Mucosa of descending colon (tissue), 3 donors: Measurements from ENCODE around the gene PRR18. TPM values are rescaled to one million over a fixed set of nuclear protein-coding genes. Genes with fewer than 3 reads are reported as not detected.

Experiments used
- ATAC-seq: fragments of 200-7000 bp; cut with Tn5 transposase; one replicate; pipeline ENCODE4 v1.9.1; 2020; ENCODE audit warnings: mild to moderate bottlenecking, moderate library complexity
- DNase-seq, 3 donors: peaks; one replicate each; pipeline ENCODE4 v3.0.0-alpha.2; 2020
- H3K36me3 ChIP-seq: fragments of 200-600 bp; one replicate; pipeline ENCODE4 v1.8.0; 2021; ENCODE audit warnings: low read depth, mild to moderate bottlenecking
- H3K4me1 ChIP-seq: fragments of 200-600 bp; one replicate; pipeline ENCODE4 v1.8.0; 2021; ENCODE audit warnings: low read depth, mild to moderate bottlenecking
- H3K4me3 ChIP-seq: fragments of 200-600 bp; one replicate; pipeline ENCODE4 v1.8.0; 2021; ENCODE audit warnings: mild to moderate bottlenecking
- H3K9me3 ChIP-seq: fragments of 200-600 bp; one replicate; pipeline ENCODE4 v1.8.0; 2021; ENCODE audit warnings: mild to moderate bottlenecking
- intact Hi-C, 2 donors: fragments of 100-400 bp; cut with DNase I in 1 of 2; cut with micrococcal nuclease in 1 of 2; formaldehyde crosslinking; loops; one replicate each; pipeline versions ENCODE4 v1.11.0 to v1.11.1; 2022; cut with DNase I, micrococcal nuclease
- total RNA-seq, 3 donors: library from RNA; stranded (reverse); fragmentation: NEBNext Ultra II Directional in 2 of 3; extraction: Animal tissue kit (Norgen Biotek cat#: 25700) in 2 of 3; gene quantifications; one replicate each; pipeline versions ENCODE4 v1.2.1 to v1.2.4, GENCODE V29; 2021 to 2023
- TF ChIP-seq, protein P1 (sequence below): fragments of 200-600 bp; IDR thresholded peaks from one replicate; pipeline ENCODE4 v1.8.0; 2022; ENCODE audit warnings: antibody characterized with exemption, mild to moderate bottlenecking
- donor health status: DM: no; HTN: no; CAD: no; lungs with moderate emphysema.
- donor health status: DM: no; HTN: no; CAD: no.
- donor health status: DM: no; HTN: yes; CAD: no.

The PRR18 gene
- total RNA-seq, 3 donors from 2014 or later = 0.13 TPM; not detected in 2

- TF ChIP-seq, protein P1, sequence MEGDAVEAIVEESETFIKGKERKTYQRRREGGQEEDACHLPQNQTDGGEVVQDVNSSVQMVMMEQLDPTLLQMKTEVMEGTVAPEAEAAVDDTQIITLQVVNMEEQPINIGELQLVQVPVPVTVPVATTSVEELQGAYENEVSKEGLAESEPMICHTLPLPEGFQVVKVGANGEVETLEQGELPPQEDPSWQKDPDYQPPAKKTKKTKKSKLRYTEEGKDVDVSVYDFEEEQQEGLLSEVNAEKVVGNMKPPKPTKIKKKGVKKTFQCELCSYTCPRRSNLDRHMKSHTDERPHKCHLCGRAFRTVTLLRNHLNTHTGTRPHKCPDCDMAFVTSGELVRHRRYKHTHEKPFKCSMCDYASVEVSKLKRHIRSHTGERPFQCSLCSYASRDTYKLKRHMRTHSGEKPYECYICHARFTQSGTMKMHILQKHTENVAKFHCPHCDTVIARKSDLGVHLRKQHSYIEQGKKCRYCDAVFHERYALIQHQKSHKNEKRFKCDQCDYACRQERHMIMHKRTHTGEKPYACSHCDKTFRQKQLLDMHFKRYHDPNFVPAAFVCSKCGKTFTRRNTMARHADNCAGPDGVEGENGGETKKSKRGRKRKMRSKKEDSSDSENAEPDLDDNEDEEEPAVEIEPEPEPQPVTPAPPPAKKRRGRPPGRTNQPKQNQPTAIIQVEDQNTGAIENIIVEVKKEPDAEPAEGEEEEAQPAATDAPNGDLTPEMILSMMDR = no peak
- no peaks in the 10 kb centered on the region for H3K36me3 ChIP-seq
- DNase-seq = no peak
- no peaks in the 10 kb centered on the region for H3K9me3 ChIP-seq
- intact Hi-C loops = no loop called here
- H3K4me3 ChIP-seq = no peak overlapping the region
- H3K4me1 ChIP-seq = no peaks in the 10 kb centered on the region
- ATAC-seq = no peak
Observed at GRCh38 chr6:166257911-166258318, 50.3 kb downstream of the PRR18 start.

Other genes starting within 250 kb of the PRR18 start
- gene TBXT, start 140.5 kb downstream of the PRR18 start, total RNA-seq = not detected
- gene SFT2D1, start 34.2 kb upstream of the PRR18 start, total RNA-seq = 10 to 100 TPM; 40.4 to 67.5 (median 53.3) TPM
- gene MPC1, start 74.5 kb upstream of the PRR18 start, total RNA-seq = 100 to 1,000 TPM in 2 of 3 donors, 10 to 100 TPM in 1; 75.0 to 139 (median 117) TPM